HepG2 (cell line): ENCODE measurements around the gene CSTPP1.

Experiments
- EZH2 ChIP-seq: conservative IDR thresholded peaks from 2 replicates; pipeline ENCODE4 v1.6.1; 2012; ENCODE audit warnings: mild to moderate bottlenecking, low read depth, low read length, moderate library complexity
- IKZF4 ChIP-seq: sonication (generic); formaldehyde crosslinking; IDR thresholded peaks from 2 replicates; pipeline ENCODE4 v1.5.1; 2020; ENCODE audit warnings: borderline replicate concordance, mild to moderate bottlenecking, low read depth, missing genetic modification reagents; ENCODE audit errors: not compliant biosample characterization
- MEF2D ChIP-seq: sonication (generic); formaldehyde crosslinking; IDR thresholded peaks from 2 replicates; pipeline ENCODE4 v1.5.1; 2020; ENCODE audit warnings: mild to moderate bottlenecking, missing genetic modification reagents
- POLR2A ChIP-seq, 2 experiments: IDR thresholded peaks; 2 replicates each; pipeline ENCODE4 v1.6.1; 2011; ENCODE audit warnings: low read depth in 2 of 2, low read length in 2 of 2, mild to moderate bottlenecking in 1 of 2, moderate library complexity in 1 of 2; ENCODE audit not compliant: insufficient read depth in 1 of 2
- TARDBP ChIP-seq: sonication (generic); formaldehyde crosslinking; IDR thresholded peaks from 2 replicates; pipeline ENCODE4 v1.8.0; 2022; ENCODE audit warnings: mild to moderate bottlenecking, missing genetic modification reagents
- TBP ChIP-seq: sonication (generic); formaldehyde crosslinking; IDR thresholded peaks from 2 replicates; pipeline ENCODE4 v1.5.0; 2020; ENCODE audit warnings: missing genetic modification reagents
- ZNF766 ChIP-seq: sonication (generic); formaldehyde crosslinking; IDR thresholded peaks from 2 replicates; pipeline ENCODE4 v1.5.0; 2020; ENCODE audit warnings: missing genetic modification reagents, borderline replicate concordance
- TF ChIP-seq, protein P1 (sequence below): sonication (generic); formaldehyde crosslinking; IDR thresholded peaks from 2 replicates; pipeline ENCODE4 v1.5.0; 2020; ENCODE audit warnings: missing genetic modification reagents
- TF ChIP-seq, protein P2 (sequence below): sonication (generic); formaldehyde crosslinking; IDR thresholded peaks from 2 replicates; pipeline ENCODE4 v1.5.0; 2020; ENCODE audit warnings: mild to moderate bottlenecking, missing genetic modification reagents, moderate library complexity
- TF ChIP-seq, protein P3 (sequence below): sonication (generic); formaldehyde crosslinking; IDR thresholded peaks from 2 replicates; pipeline ENCODE4 v1.8.0; 2022; ENCODE audit warnings: mild to moderate bottlenecking, missing genetic modification reagents; ENCODE audit not compliant: insufficient replicate concordance

DNA sequence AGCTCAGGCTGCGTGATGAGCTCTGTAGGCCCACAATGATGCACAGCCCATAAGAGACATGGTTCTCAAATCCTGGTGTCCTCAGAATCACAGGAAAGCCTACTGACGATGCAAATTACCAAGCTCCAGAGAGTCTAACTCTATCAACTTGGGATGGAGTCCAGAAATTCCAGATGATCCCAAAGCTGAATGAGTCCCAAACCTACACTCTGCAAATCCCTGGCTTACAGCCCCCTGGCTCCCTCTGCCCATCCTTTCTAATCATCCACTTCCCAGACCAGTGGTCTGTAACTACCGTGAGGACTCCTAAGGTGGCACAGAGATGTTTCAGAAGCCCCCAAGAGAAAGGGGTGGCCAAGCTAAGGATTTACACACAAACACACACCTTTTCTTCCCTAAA lies 226.6 kb downstream of the CSTPP1 start:
- TF ChIP-seq MEF2D (no peak), EZH2 (no peak), TBP (CRISPR knock-in tag) (no peak), POLR2A (IDR thresholded peaks at IDR 0.05; ENCODE audit: insufficient read depth in 1 of 2, low read depth in 2 of 2, low read length in 2 of 2) (no peak), TARDBP (no peak), IKZF4 (CRISPR knock-in tag) (no peak), ZNF766 (no peak)
- TF ChIP-seq, protein P1, sequence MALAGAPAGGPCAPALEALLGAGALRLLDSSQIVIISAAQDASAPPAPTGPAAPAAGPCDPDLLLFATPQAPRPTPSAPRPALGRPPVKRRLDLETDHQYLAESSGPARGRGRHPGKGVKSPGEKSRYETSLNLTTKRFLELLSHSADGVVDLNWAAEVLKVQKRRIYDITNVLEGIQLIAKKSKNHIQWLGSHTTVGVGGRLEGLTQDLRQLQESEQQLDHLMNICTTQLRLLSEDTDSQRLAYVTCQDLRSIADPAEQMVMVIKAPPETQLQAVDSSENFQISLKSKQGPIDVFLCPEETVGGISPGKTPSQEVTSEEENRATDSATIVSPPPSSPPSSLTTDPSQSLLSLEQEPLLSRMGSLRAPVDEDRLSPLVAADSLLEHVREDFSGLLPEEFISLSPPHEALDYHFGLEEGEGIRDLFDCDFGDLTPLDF (CRISPR knock-in tag): no peak
- TF ChIP-seq, protein P2, sequence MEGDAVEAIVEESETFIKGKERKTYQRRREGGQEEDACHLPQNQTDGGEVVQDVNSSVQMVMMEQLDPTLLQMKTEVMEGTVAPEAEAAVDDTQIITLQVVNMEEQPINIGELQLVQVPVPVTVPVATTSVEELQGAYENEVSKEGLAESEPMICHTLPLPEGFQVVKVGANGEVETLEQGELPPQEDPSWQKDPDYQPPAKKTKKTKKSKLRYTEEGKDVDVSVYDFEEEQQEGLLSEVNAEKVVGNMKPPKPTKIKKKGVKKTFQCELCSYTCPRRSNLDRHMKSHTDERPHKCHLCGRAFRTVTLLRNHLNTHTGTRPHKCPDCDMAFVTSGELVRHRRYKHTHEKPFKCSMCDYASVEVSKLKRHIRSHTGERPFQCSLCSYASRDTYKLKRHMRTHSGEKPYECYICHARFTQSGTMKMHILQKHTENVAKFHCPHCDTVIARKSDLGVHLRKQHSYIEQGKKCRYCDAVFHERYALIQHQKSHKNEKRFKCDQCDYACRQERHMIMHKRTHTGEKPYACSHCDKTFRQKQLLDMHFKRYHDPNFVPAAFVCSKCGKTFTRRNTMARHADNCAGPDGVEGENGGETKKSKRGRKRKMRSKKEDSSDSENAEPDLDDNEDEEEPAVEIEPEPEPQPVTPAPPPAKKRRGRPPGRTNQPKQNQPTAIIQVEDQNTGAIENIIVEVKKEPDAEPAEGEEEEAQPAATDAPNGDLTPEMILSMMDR (CRISPR knock-in tag): no peak
- TF ChIP-seq, protein P3, sequence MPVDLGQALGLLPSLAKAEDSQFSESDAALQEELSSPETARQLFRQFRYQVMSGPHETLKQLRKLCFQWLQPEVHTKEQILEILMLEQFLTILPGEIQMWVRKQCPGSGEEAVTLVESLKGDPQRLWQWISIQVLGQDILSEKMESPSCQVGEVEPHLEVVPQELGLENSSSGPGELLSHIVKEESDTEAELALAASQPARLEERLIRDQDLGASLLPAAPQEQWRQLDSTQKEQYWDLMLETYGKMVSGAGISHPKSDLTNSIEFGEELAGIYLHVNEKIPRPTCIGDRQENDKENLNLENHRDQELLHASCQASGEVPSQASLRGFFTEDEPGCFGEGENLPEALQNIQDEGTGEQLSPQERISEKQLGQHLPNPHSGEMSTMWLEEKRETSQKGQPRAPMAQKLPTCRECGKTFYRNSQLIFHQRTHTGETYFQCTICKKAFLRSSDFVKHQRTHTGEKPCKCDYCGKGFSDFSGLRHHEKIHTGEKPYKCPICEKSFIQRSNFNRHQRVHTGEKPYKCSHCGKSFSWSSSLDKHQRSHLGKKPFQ (CRISPR knock-in tag): no peak
